HepG2 (cell line): ENCODE data around the gene AIP. TPM values are rescaled to one million over a fixed set of nuclear protein-coding genes. Genes with fewer than 3 reads are reported as not detected.

ENCODE experiments used
- ATAC-seq: fragments of 200-7000 bp; cut with Tn5 transposase; 3 replicates; pipeline ENCODE4 v1.9.1; 2020; ENCODE audit warnings: mild to moderate bottlenecking, moderate library complexity
- BruUV-seq: library from RNA; stranded (reverse); fragments of 400-500 nt; replicated peaks from 2 replicates; lab custom pipeline; 2021; lab: Mats Ljungman, UMichigan
- CTCF ChIA-PET: fragments of 300-600 bp; formaldehyde crosslinking; extraction: SDS; loops from one replicate; lab custom pipeline; 2021; ENCODE audit warnings: low total read pairs, inconsistent platforms, low intra/inter-chr PET ratio; lab: Yijun Ruan, JAX
- POLR2A ChIA-PET: fragments of 350-600 bp; sonication (Branson Sonifier 250); formaldehyde crosslinking; loops from one replicate; lab custom pipeline; 2020; ENCODE audit warnings: antibody characterized with exemption, inconsistent platforms; lab: Yijun Ruan, JAX
- DNase-seq: peaks from one replicate; pipeline ENCODE4 v3.0.0-alpha.2; 2015; ENCODE audit warnings: low spot score
- FAIRE-seq: peaks from 3 replicates; lab custom pipeline; 2011; peaks lifted over from hg19 to GRCh38; lab: Jason Lieb, UNC
- H2AFZ ChIP-seq: one replicate; pipeline ENCODE4 v1.6.1; 2011; ENCODE audit warnings: low read length, inconsistent platforms
- H3K27ac ChIP-seq: fragments of 300-600 bp; 3 replicates; pipeline ENCODE4 v1.8.0; 2011; ENCODE audit warnings: mixed run types, mild to moderate bottlenecking, mixed read lengths, low read length, inconsistent platforms; ENCODE audit not compliant: insufficient read depth; ENCODE audit errors: extremely low read length
- H3K27me3 ChIP-seq, 2 experiments: fragments of 200-600 bp in 1 of 2; 2 replicates in 1 of 2; 3 replicates in 1 of 2; pipeline versions ENCODE4 v1.6.0 to v1.8.0; 2011; ENCODE audit warnings: low read length in 2 of 2, mild to moderate bottlenecking in 2 of 2, moderate library complexity in 2 of 2, inconsistent platforms in 1 of 2; ENCODE audit not compliant: insufficient read depth in 2 of 2, control insufficient read depth in 1 of 2
- H3K36me3 ChIP-seq, 2 experiments: fragments of 200-600 bp in 1 of 2; replicated peaks in 1 of 2; 2 replicates in 1 of 2; 3 replicates in 1 of 2; pipeline versions ENCODE4 v1.5.1 to v1.8.0; 2011; ENCODE audit warnings: low read length in 2 of 2, inconsistent platforms in 1 of 2; ENCODE audit not compliant: insufficient read depth in 2 of 2, control insufficient read depth in 1 of 2
- H3K4me1 ChIP-seq: 2 replicates; pipeline ENCODE4 v1.5.1; 2012; ENCODE audit warnings: low read length, inconsistent platforms; ENCODE audit not compliant: insufficient read depth
- H3K4me2 ChIP-seq: 2 replicates; pipeline ENCODE4 v1.6.0; 2011; ENCODE audit warnings: low read depth, low read length, inconsistent platforms
- H3K4me3 ChIP-seq, 3 experiments: fragments of 200-600 bp in 1 of 3; sonication (generic), shearing (Covaris generic) in 1 of 3; replicated peaks in 1 of 3; 2 replicates each; pipeline ENCODE4 v1.5.1; 2011 to 2016; ENCODE audit warnings: low read length in 3 of 3, inconsistent platforms in 2 of 3, low read depth in 2 of 3, mild to moderate bottlenecking in 2 of 3, control low read depth in 1 of 3, mixed read lengths in 1 of 3; ENCODE audit not compliant: insufficient read depth in 1 of 3
- H3K79me2 ChIP-seq: one replicate; pipeline ENCODE4 v1.6.1; 2011; ENCODE audit warnings: low read length, inconsistent platforms; ENCODE audit not compliant: insufficient read depth
- H3K9ac ChIP-seq: 2 replicates; pipeline ENCODE4 v1.6.0; 2011; ENCODE audit warnings: mild to moderate bottlenecking, low read depth, low read length, inconsistent platforms; ENCODE audit not compliant: insufficient read depth
- H3K9me3 ChIP-seq: 2 replicates; pipeline ENCODE4 v1.5.1; 2012; ENCODE audit warnings: mild to moderate bottlenecking, low read length
- H4K20me1 ChIP-seq: 2 replicates; pipeline ENCODE4 v1.6.0; 2011; ENCODE audit warnings: inconsistent platforms, mild to moderate bottlenecking, low read length, moderate library complexity; ENCODE audit not compliant: insufficient read depth
- ATM ChIP-seq: fragments of 450-650 bp; IDR thresholded peaks from 2 replicates; pipeline ENCODE4 v1.7.1; 2017; ENCODE audit warnings: mild to moderate bottlenecking, borderline replicate concordance
- HDAC6 ChIP-seq: fragments of 200-600 bp; sonication (generic); IDR thresholded peaks from 2 replicates; pipeline ENCODE4 v1.7.0; 2017; ENCODE audit warnings: mild to moderate bottlenecking, antibody characterized with exemption, low read length, low read depth
- HIC2 ChIP-seq: sonication (generic); formaldehyde crosslinking; IDR thresholded peaks from 2 replicates; pipeline ENCODE4 v1.9.0; 2022; ENCODE audit warnings: low read depth, missing genetic modification reagents
- HINFP ChIP-seq: sonication (generic); formaldehyde crosslinking; IDR thresholded peaks from 2 replicates; pipeline ENCODE4 v1.4.0; 2020; ENCODE audit warnings: low read depth, mild to moderate bottlenecking, missing genetic modification reagents
- HNF4G ChIP-seq, 2 experiments: sonication (generic) in 1 of 2; formaldehyde crosslinking in 1 of 2; IDR thresholded peaks; 2 replicates each; pipeline versions ENCODE4 v1.4.0 to v1.6.1; 2011 to 2020; ENCODE audit warnings: borderline replicate concordance in 2 of 2, low read depth in 2 of 2, mild to moderate bottlenecking in 2 of 2, low read length in 1 of 2, missing genetic modification reagents in 1 of 2, moderate library complexity in 1 of 2
- IRF9 ChIP-seq: sonication (generic); formaldehyde crosslinking; IDR thresholded peaks from 2 replicates; pipeline ENCODE4 v1.8.0; 2022; ENCODE audit warnings: missing genetic modification reagents, mild to moderate bottlenecking, borderline replicate concordance
- MXD4 ChIP-seq: IDR thresholded peaks from 2 replicates; pipeline ENCODE4 v1.6.1; 2016; ENCODE audit warnings: mild to moderate bottlenecking, missing biosample characterization, missing genetic modification reagents
- PATZ1 ChIP-seq: sonication (generic); formaldehyde crosslinking; IDR thresholded peaks from 2 replicates; pipeline ENCODE4 v1.4.0; 2020; ENCODE audit warnings: missing genetic modification reagents
- RBM39 ChIP-seq: fragments of 200-400 bp; formaldehyde crosslinking; IDR thresholded peaks from one replicate; pipeline ENCODE4 v1.6.1; 2018; ENCODE audit warnings: antibody characterized with exemption, mild to moderate bottlenecking, low read depth, low read length; ENCODE audit not compliant: poor library complexity, severe bottlenecking
- ZBTB38 ChIP-seq: sonication (generic); formaldehyde crosslinking; IDR thresholded peaks from 2 replicates; pipeline ENCODE4 v1.5.1; 2020; ENCODE audit warnings: mild to moderate bottlenecking, missing genetic modification reagents
- ZNF484 ChIP-seq: sonication (generic); formaldehyde crosslinking; IDR thresholded peaks from 2 replicates; pipeline ENCODE4 v1.5.1; 2020; ENCODE audit warnings: mild to moderate bottlenecking, low read depth, missing genetic modification reagents, borderline replicate concordance
- ZNF563 ChIP-seq: sonication (generic); formaldehyde crosslinking; IDR thresholded peaks from 2 replicates; pipeline ENCODE4 v1.8.0; 2022; ENCODE audit warnings: mild to moderate bottlenecking, moderate library complexity, missing genetic modification reagents
- ZNF790 ChIP-seq: sonication (generic); formaldehyde crosslinking; IDR thresholded peaks from 2 replicates; pipeline ENCODE4 v1.8.0; 2022; ENCODE audit warnings: missing genetic modification reagents, mild to moderate bottlenecking, borderline replicate concordance
- WGBS: methylation state at CpG from one replicate; pipeline ENCODE4 v1.1.6; 2017; ENCODE audit warnings: low lambda C conversion rate; 5-methylcytosine and 5-hydroxymethylcytosine counted together
- in situ Hi-C: cut with HindIII; loops from 2 replicates; pipeline ENCODE4 v1.10.0; 2017; ENCODE audit warnings: low pct_unique_long_range_greater_than_20kb; ENCODE audit not compliant: extremely low pct_ligation_motif_present
- intact Hi-C: fragments of 100-400 bp; cut with micrococcal nuclease; formaldehyde crosslinking; loops from one replicate; pipeline ENCODE4 v1.10.0; 2022; ENCODE audit not compliant: unreplicated experiment
- polyA plus RNA-seq, 8 experiments: library from polyadenylated mRNA; depleted of rRNA in 3 of 8; stranded (reverse) in 7 of 8; unstranded in 1 of 8; fragments of >200 nt; fragmentation: Illumina TruSeq in 4 of 8; extraction: Trizol in 4 of 8; gene quantifications; 2 replicates each; pipeline versions ENCODE4 v1.2.1 to v1.2.3, GENCODE V29; 2011 to 2016; ENCODE audit warnings: low read depth in 4 of 8, missing spikeins in 1 of 8, mixed read lengths in 1 of 8; ENCODE audit not compliant: insufficient read depth in 1 of 8
- total RNA-seq, 5 experiments: library from RNA; depleted of rRNA; stranded (reverse); fragments of >200 nt; fragmentation: Illumina TruSeq; extraction: Trizol; gene quantifications; 2 replicates each; pipeline ENCODE4 v1.2.3, GENCODE V29; 2016; ENCODE audit warnings: low read depth in 1 of 5

AIP gene
- total and polyA plus RNA-seq, 2 of the 13 experiments (the other 11 are each of a cell fraction or from before 2014, with no cell fraction given): 51.8 to 110 TPM

- in situ Hi-C loops: no loop called here
- FAIRE-seq (no peak), ATAC-seq (no peak; the same call in 1 of the 3 replicates), DNase-seq (no peak)
- Histone ChIP-seq H3K27me3 (peaks cover 16 to 71% of the 10 kb centered on the region in 2 experiments; a peak in 4 of 5 replicates), H3K79me2 (no peaks in the 10 kb centered on the region), H3K36me3 (no peaks in the 10 kb centered on the region), H4K20me1 (no peaks in the 10 kb centered on the region), H3K9ac (no peak overlapping the region), H3K9me3 (no peaks in the 10 kb centered on the region), H3K4me2 (no peak overlapping the region), H3K4me1 (peaks cover 10% of the 10 kb centered on the region), H2AFZ (no peak overlapping the region), H3K4me3 (no peak overlapping the region), H3K27ac (no peak overlapping the region)
- ChIA-PET POLR2A (interaction anchor here (1.0 kb wide), 1 partner anchor 11 kb away, joined by 5 read pairs; no protein-coding TSS in a partner anchor), CTCF (no interaction called here)
- no CpG with 5 or more reads among the region's 25 CpGs for WGBS
- no TSS peak for BruUV-seq
- intact Hi-C loops: no loop called here
- TF ChIP-seq MXD4 (CRISPR knock-in tag) (no peak), IRF9 (no peak), ATM (no peak), HINFP (CRISPR knock-in tag) (no peak), HNF4G (IDR thresholded peaks at IDR 0.05; ENCODE audit: borderline replicate concordance, low read depth, low read length) (no peak), HNF4G (CRISPR knock-in tag; IDR thresholded peaks at IDR 0.05; ENCODE audit: borderline replicate concordance, low read depth) (no peak), HDAC6 (no peak), ZNF484 (CRISPR knock-in tag) (no peak), ZNF790 (CRISPR knock-in tag) (no peak), ZNF563 (CRISPR knock-in tag) (no peak), PATZ1 (CRISPR knock-in tag) (no peak), HIC2 (CRISPR knock-in tag) (no peak), ZBTB38 (no peak), RBM39 (no peak)
Observed at GRCh38 chr11:67456068-67456705, 26.6 kb upstream of the AIP start.
